ENCODE results near the gene CERS6.

CERS6 gene

DNA sequence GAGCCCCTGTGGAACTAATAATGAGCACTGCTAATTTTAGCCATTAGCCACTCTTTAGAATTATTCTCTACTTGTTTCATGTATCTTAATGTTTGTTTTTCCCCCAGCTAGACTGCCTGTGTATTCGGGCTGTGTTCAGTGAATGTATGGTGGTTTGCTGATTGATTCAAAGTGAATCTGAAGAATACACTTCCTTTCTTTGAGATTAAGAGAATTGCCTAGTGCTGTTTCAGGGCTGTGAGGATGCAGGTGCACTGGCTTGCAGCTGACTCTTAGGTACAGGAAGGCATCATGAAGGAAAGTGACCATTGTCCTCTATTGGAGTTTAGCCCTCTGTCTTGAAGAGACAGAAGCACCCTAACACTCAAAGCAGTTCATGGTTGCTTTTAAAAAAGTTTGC, 138.7 kb downstream of the CERS6 start:
- TF ChIP-seq SUZ12 (IDR thresholded peaks at IDR 0.05) (no peak), BHLHE40 (IDR thresholded peaks at IDR 0.05; ENCODE audit: borderline replicate concordance) (no peak), L3MBTL2 (conservative IDR thresholded peaks at IDR 0.05) (no peak), FOXK2 (IDR thresholded peaks at IDR 0.05) (no peak), ARNT (IDR thresholded peaks at IDR 0.05) (no peak), LEF1 (IDR thresholded peaks at IDR 0.05; ENCODE audit: borderline replicate concordance) (no peak), NFRKB (IDR thresholded peaks at IDR 0.05) (no peak), CTBP1 (IDR thresholded peaks at IDR 0.05; ENCODE audit: borderline replicate concordance) (no peak), FOXM1 (IDR thresholded peaks at IDR 0.05; ENCODE audit: borderline replicate concordance) (no peak), HDGF (IDR thresholded peaks at IDR 0.05; ENCODE audit: borderline replicate concordance) (no peak), ELF4 (IDR thresholded peaks at IDR 0.05) (no peak), ZNF384 (IDR thresholded peaks at IDR 0.05) (no peak), SP1 (IDR thresholded peaks at IDR 0.05) (no peak), FOXA1 (IDR thresholded peaks at IDR 0.05) (no peak)
- TF ChIP-seq, protein P1, sequence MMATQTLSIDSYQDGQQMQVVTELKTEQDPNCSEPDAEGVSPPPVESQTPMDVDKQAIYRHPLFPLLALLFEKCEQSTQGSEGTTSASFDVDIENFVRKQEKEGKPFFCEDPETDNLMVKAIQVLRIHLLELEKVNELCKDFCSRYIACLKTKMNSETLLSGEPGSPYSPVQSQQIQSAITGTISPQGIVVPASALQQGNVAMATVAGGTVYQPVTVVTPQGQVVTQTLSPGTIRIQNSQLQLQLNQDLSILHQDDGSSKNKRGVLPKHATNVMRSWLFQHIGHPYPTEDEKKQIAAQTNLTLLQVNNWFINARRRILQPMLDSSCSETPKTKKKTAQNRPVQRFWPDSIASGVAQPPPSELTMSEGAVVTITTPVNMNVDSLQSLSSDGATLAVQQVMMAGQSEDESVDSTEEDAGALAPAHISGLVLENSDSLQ (IDR thresholded peaks at IDR 0.05) = no peak
- POLR2A ChIA-PET = no interaction called here
- CTCF ChIA-PET = interaction anchor here (0.5 kb wide), 1 partner anchor 219 kb away, joined by 4 read pairs; no protein-coding TSS in a partner anchor
- no peak for DNase-seq (ENCODE audit: extremely low spot score)

DNA sequence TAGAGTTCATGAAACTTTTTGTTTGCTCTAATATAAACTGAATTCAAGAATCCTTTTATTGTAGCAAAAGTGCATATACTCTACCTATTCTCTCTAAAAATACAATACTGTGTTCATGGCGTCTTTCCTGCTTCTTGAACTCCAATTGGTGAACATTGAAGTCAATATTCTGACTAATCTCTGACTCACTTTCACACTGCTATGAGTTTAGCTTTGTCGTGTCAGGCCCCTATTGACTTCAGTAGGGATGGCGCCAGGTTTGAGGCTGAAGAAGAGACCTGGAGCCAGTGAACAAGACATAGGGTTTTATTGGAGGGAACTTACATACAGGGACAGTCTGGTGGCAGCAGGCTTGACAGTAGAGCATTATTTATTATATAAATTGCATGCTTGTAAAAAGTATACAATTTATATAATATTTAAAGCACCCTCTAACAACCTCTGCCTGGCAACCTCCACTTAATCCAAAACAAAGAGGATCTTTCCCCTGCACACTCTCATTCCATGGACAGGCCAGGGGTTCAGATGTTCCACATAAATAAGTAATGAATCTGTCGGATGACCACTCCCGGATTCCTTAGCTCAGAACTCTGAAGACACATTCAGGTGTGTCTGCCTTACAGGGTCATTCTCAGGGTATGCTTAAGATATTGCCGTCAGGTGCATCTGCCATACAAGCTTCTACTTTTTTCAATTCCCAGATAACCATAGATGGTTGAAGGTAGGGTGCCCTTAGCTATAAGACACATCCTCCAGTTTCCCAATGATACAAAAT, 141.0 kb downstream of the CERS6 start:
- CTCF ChIA-PET = no interaction called here
- DNase-seq (ENCODE audit: extremely low spot score) = no peak
- POLR2A ChIA-PET = no interaction called here
- TF ChIP-seq HDGF (IDR thresholded peaks at IDR 0.05; ENCODE audit: borderline replicate concordance) (no peak), ZNF384 (IDR thresholded peaks at IDR 0.05) (no peak), ELF4 (IDR thresholded peaks at IDR 0.05) (no peak), ARNT (IDR thresholded peaks at IDR 0.05) (no peak), SP1 (IDR thresholded peaks at IDR 0.05) (no peak), FOXK2 (IDR thresholded peaks at IDR 0.05) (no peak), CTBP1 (IDR thresholded peaks at IDR 0.05; ENCODE audit: borderline replicate concordance) (no peak), BHLHE40 (IDR thresholded peaks at IDR 0.05; ENCODE audit: borderline replicate concordance) (no peak), SUZ12 (IDR thresholded peaks at IDR 0.05) (no peak), FOXM1 (IDR thresholded peaks at IDR 0.05; ENCODE audit: borderline replicate concordance) (no peak), L3MBTL2 (conservative IDR thresholded peaks at IDR 0.05) (no peak), TARDBP (IDR thresholded peaks at IDR 0.05) (no peak), LEF1 (IDR thresholded peaks at IDR 0.05; ENCODE audit: borderline replicate concordance) (no peak)
- TF ChIP-seq, protein P1 (IDR thresholded peaks at IDR 0.05) = no peak

DNA sequence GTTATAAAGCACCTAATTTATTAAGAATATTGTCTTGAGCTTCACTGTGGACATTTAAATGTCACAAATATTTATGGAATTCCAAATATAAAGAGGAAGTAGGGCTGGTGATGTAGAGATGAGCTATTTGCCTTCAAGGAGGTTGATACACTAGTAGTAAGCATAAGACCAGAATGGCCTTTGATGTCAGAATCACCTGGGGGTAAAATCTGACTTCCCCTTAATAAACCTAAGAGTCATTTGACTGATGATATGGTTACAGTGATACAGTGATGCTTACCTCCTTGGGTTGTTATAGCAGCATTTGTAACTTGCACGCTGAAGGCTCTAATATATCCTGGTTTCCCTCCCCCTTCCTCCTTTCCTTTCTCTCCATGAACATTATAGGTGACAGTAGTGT, 143.7 kb downstream of the CERS6 start:
- CTCF ChIA-PET = no interaction called here

DNA sequence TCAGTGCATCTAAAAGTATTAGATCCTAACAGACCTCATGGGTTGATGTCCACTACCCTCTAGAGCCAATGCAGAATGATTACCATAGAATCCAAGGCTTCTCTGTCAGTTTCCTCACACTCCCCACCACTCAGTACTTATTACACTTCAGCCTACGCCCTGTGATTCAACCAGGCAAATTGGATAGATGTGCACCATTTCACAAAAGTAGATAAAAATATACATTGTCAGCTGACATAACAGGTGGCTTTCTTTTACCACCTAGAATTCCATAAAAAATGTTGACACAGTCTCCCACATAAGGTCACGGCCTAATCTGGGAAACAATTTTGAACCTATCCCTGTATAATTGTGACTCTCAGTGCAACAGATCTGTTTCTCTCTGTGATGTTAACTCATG, 144.9 kb downstream of the CERS6 start:
- no peak for DNase-seq (ENCODE audit: extremely low spot score)
- ChIA-PET POLR2A (no interaction called here), CTCF (no interaction called here)
- TF ChIP-seq BHLHE40 (IDR thresholded peaks at IDR 0.05; ENCODE audit: borderline replicate concordance) = no peak
- no peak for TF ChIP-seq SP1 (IDR thresholded peaks at IDR 0.05)
- no peak for TF ChIP-seq ARNT (IDR thresholded peaks at IDR 0.05)
- TF ChIP-seq FOXM1 (IDR thresholded peaks at IDR 0.05; ENCODE audit: borderline replicate concordance) = no peak
- no peak for TF ChIP-seq FOXK2 (IDR thresholded peaks at IDR 0.05)
- no peak for TF ChIP-seq LEF1 (IDR thresholded peaks at IDR 0.05; ENCODE audit: borderline replicate concordance)
- TF ChIP-seq ELF4 (IDR thresholded peaks at IDR 0.05) = no peak
- TF ChIP-seq FOXA1 (IDR thresholded peaks at IDR 0.05) = no peak
- TF ChIP-seq CTBP1 (IDR thresholded peaks at IDR 0.05; ENCODE audit: borderline replicate concordance) = no peak
- no peak for TF ChIP-seq NFRKB (IDR thresholded peaks at IDR 0.05)
- TF ChIP-seq SUZ12 (IDR thresholded peaks at IDR 0.05) = no peak
- no peak for TF ChIP-seq L3MBTL2 (conservative IDR thresholded peaks at IDR 0.05)
- TF ChIP-seq HDGF (IDR thresholded peaks at IDR 0.05; ENCODE audit: borderline replicate concordance) = no peak
- TF ChIP-seq ZNF384 (IDR thresholded peaks at IDR 0.05) = no peak
- TF ChIP-seq, protein P1 (IDR thresholded peaks at IDR 0.05) = no peak
- TF ChIP-seq TARDBP (IDR thresholded peaks at IDR 0.05) = no peak

More for the DNA sequence above, 143.7 kb downstream of the CERS6 start:
- no peak for DNase-seq (ENCODE audit: extremely low spot score)
- TF ChIP-seq CTBP1 (IDR thresholded peaks at IDR 0.05; ENCODE audit: borderline replicate concordance) (no peak), FOXK2 (IDR thresholded peaks at IDR 0.05) (no peak), BHLHE40 (IDR thresholded peaks at IDR 0.05; ENCODE audit: borderline replicate concordance) (no peak), ELF4 (IDR thresholded peaks at IDR 0.05) (no peak), SUZ12 (IDR thresholded peaks at IDR 0.05) (no peak)
- POLR2A ChIA-PET = no interaction called here

DNA sequence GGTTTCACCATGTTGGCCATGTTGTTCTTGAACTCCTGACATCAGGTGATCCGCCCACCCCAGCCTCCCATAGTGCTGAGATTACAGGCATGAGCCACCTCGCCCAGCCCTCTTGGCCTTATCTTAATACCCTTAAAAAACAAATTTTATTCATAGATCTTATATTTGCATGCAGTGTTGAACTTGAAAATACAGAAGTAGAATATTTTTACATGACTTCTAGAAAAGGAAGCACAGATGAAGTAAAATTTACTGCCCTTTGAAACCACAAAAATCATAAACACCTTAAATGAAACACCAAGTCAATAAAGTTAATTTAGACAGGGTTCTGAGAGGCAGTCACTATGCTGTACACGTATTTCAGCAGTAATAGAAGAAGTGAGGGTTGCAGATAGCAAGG, 145.7 kb downstream of the CERS6 start:
- DNase-seq (ENCODE audit: extremely low spot score) = no peak
- ChIA-PET POLR2A (no interaction called here), CTCF (no interaction called here)
- TF ChIP-seq TARDBP (IDR thresholded peaks at IDR 0.05) (no peak), ARNT (IDR thresholded peaks at IDR 0.05) (no peak), SUZ12 (IDR thresholded peaks at IDR 0.05) (no peak), FOXA1 (IDR thresholded peaks at IDR 0.05) (no peak), ZNF384 (IDR thresholded peaks at IDR 0.05) (no peak), SP1 (IDR thresholded peaks at IDR 0.05) (no peak), FOXM1 (IDR thresholded peaks at IDR 0.05; ENCODE audit: borderline replicate concordance) (no peak), LEF1 (IDR thresholded peaks at IDR 0.05; ENCODE audit: borderline replicate concordance) (no peak), ELF4 (IDR thresholded peaks at IDR 0.05) (no peak), FOXK2 (IDR thresholded peaks at IDR 0.05) (no peak), L3MBTL2 (conservative IDR thresholded peaks at IDR 0.05) (no peak), NFRKB (IDR thresholded peaks at IDR 0.05) (no peak), CTBP1 (IDR thresholded peaks at IDR 0.05; ENCODE audit: borderline replicate concordance) (no peak), HDGF (IDR thresholded peaks at IDR 0.05; ENCODE audit: borderline replicate concordance) (no peak), BHLHE40 (IDR thresholded peaks at IDR 0.05; ENCODE audit: borderline replicate concordance) (no peak)
- TF ChIP-seq, protein P1 (IDR thresholded peaks at IDR 0.05) = no peak

Data from HEK293T (cell line).